HUES6 (cell line): ENCODE data around the gene C4BPB.

Experiments used
- H3K27ac ChIP-seq: 2 replicates; pipeline ENCODE4 v1.7.0; 2013; ENCODE audit warnings: low read depth, mild to moderate bottlenecking, low read length, inconsistent platforms
- H3K27me3 ChIP-seq: 2 replicates; pipeline ENCODE4 v1.6.1; 2013; ENCODE audit warnings: low read length; ENCODE audit not compliant: control insufficient read depth, insufficient read depth
- H3K36me3 ChIP-seq: 2 replicates; pipeline ENCODE4 v1.6.1; 2013; ENCODE audit warnings: low read length; ENCODE audit not compliant: control insufficient read depth, insufficient read depth
- H3K4me1 ChIP-seq: 2 replicates; pipeline ENCODE4 v1.6.1; 2013; ENCODE audit warnings: low read length; ENCODE audit not compliant: control insufficient read depth, insufficient read depth
- H3K4me3 ChIP-seq: 2 replicates; pipeline ENCODE4 v1.5.1; 2013; ENCODE audit warnings: low read depth, low read length
- H3K9ac ChIP-seq: one replicate; pipeline ENCODE4 v1.6.1; 2013; ENCODE audit warnings: mild to moderate bottlenecking, low read length
- H3K9me3 ChIP-seq: 2 replicates; pipeline ENCODE4 v1.6.1; 2013; ENCODE audit warnings: low read depth, low read length; ENCODE audit not compliant: control insufficient read depth, insufficient read depth

C4BPB gene

DNA sequence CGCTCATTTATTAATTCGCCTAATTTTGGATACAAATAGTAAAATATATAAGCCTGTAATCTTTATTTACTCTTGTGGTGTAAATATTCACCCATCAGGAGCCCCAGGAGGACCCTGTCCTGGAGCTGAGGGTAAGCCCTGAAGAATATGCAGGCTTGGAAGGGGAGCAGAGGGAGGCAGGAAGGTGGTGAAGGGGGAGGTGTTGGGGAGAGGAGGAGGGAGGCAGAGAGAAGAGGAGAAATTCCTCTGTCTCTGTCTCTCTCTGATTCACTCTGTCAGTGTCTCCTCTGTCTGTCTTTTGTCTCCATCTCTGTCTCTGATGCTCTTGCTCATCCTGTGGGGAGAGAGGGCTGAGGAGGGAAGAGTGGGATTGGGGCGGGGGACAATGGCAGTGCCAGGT lies 2.8 kb upstream of the C4BPB start:
- H3K27me3 ChIP-seq, result no peaks in the 10 kb centered on the region
- H3K36me3 ChIP-seq, result no peaks in the 10 kb centered on the region
- no peaks in the 10 kb centered on the region for H3K9me3 ChIP-seq
- H3K4me3 ChIP-seq, result no peak overlapping the region
- no peak overlapping the region for H3K27ac ChIP-seq
- peaks cover 6% of the 10 kb centered on the region; the same call in 1 of the 2 replicates for H3K4me1 ChIP-seq
- H3K9ac ChIP-seq, result no peak overlapping the region

DNA sequence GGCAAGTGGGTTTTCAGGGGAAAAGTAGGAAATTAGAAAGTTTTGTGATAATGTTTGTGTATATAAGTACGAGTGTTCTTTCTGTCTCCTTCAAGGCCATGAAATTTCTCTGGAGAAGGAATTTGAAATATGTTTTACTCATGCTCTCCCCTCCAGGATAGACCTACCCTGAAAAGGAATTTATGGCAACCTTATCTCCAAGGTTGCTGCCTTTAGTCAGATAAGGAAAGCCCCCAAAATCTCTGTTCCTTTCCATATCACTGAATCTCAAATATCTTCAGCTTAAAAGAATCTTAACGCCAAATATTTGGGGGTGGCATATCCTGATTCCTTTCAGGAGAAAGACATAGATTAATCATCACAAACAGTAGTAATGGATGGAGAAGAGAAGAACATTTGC lies 499 bp upstream of the C4BPB start:
- Histone ChIP-seq H3K9me3 (no peaks in the 10 kb centered on the region), H3K27ac (no peak overlapping the region), H3K9ac (no peak overlapping the region), H3K36me3 (no peaks in the 10 kb centered on the region), H3K4me3 (no peak overlapping the region), H3K4me1 (peaks cover 6% of the 10 kb centered on the region; the same call in 1 of the 2 replicates), H3K27me3 (no peaks in the 10 kb centered on the region)

DNA sequence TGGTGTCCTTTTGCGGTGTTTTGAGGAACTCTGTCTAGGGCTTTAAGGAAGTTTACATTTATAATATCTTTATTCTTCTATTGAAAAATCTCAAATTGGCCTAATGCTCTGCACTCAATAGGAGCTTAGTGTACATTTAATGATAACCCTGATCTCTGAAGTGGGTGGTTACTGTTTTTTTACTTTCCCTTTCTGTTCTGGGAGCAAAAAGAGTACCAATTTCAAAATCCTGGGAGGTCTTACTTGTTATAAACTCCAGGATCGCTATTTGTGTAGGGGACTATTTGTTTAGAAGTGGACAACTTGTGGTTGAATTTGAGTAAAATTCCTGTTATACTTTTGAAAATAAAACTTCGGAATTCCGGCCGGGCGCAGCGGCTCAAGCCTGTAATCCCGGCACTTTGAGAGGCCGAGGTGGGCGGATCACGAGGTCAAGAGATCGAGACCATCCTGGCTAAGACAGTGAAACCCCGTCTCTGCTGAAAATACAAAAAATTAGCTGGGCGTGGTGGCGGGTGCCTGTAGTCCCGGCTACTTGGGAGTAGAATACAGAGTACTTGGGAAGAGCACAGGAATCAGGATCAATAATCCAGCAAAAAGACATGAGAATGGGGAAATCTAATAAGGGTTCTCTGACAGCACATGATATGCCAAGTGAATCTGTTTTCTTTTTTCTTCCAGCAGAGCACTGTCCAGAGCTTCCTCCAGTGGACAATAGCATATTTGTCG lies 1.1 kb downstream of the C4BPB start:
- no peak overlapping the region for H3K4me3 ChIP-seq
- no peak overlapping the region for H3K9ac ChIP-seq
- H3K9me3 ChIP-seq, result no peaks in the 10 kb centered on the region
- no peaks in the 10 kb centered on the region for H3K36me3 ChIP-seq
- peaks cover 6% of the 10 kb centered on the region; the same call in 1 of the 2 replicates for H3K4me1 ChIP-seq
- H3K27me3 ChIP-seq, result no peaks in the 10 kb centered on the region
- no peak overlapping the region for H3K27ac ChIP-seq

DNA sequence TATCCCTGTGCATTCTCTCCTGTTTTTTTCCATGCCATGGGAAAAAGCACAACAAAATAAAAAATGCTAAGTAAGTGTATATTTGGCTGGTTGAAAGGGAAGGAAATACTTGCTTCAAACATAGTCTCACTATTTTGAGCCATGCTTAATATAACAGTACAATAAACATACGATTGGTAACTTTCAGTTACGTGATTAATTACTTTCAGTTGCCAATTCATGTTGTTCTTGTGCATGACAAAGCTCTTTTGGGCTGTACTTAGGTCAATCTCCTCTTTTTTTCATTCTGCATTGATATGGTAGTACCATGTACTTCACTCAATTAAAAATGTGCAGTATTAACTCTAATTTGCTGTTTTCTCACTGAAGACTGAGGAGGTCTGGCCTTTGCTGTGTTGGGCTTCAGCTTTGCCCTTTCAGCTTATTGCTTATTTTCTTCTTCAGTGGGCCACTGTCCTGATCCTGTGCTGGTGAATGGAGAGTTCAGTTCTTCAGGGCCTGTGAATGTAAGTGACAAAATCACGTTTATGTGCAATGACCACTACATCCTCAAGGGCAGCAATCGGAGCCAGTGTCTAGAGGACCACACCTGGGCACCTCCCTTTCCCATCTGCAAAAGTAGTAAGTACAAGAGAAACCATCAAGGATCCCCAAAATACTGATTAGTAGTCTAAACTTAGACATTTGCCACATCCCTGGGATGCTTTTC lies 2.7 kb downstream of the C4BPB start:
- no peak overlapping the region for H3K27ac ChIP-seq
- H3K9ac ChIP-seq, result no peak overlapping the region
- H3K4me3 ChIP-seq, result no peak overlapping the region

DNA sequence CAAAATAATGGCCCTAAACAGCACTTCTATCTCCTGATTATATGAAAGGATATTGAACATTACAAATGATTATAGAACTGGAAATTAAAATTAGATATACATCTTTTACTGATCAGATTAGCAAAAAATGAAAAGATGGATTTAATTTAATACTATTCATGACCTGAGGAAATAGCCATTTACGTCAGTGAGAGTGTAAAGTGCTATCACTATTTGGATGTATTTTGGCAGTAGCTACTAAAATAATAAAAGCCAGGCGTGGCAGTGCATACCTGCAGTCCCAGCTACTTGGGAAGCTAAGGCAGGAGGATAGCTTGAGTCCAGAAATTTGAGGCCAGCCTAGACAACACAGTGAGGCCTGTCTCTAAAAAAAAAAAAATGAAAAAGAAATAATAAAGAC lies 5.3 kb downstream of the C4BPB start:
- H3K4me1 ChIP-seq, result no peaks in the 10 kb centered on the region; the same call in 1 of the 2 replicates
- no peaks in the 10 kb centered on the region for H3K36me3 ChIP-seq
- H3K9ac ChIP-seq, result no peak overlapping the region
- no peaks in the 10 kb centered on the region for H3K27me3 ChIP-seq
- H3K27ac ChIP-seq, result no peak overlapping the region
- H3K4me3 ChIP-seq, result no peak overlapping the region
- H3K9me3 ChIP-seq, result peaks cover 13% of the 10 kb centered on the region

More for the DNA sequence above, 2.7 kb downstream of the C4BPB start:
- Histone ChIP-seq H3K4me1 (peaks cover 4% of the 10 kb centered on the region; the same call in 1 of the 2 replicates), H3K36me3 (no peaks in the 10 kb centered on the region), H3K27me3 (no peaks in the 10 kb centered on the region), H3K9me3 (no peaks in the 10 kb centered on the region)

DNA sequence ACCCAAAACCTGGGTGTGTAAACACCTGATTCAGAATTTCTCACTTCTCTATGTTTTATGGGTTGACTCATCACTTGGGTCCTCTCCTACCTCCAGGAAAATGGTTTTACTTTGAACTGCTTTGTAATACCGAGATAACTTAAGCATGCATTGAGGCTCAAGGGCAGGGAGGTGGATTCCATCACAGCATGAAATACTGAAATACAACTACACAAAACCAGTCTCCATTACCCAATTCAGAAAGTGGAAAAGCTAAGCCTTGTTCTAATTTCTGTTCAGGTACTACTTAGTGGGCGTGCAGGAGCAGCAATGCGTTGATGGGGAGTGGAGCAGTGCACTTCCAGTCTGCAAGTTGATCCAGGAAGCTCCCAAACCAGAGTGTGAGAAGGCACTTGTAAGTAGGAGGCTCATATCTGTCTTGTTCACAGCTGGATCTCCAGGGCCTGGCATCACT lies 9.2 kb downstream of the C4BPB start:
- Histone ChIP-seq H3K9me3 (peaks cover 17% of the 10 kb centered on the region), H3K27me3 (no peaks in the 10 kb centered on the region), H3K27ac (no peak overlapping the region), H3K4me3 (no peak overlapping the region), H3K4me1 (no peaks in the 10 kb centered on the region), H3K9ac (no peak overlapping the region), H3K36me3 (no peaks in the 10 kb centered on the region)

DNA sequence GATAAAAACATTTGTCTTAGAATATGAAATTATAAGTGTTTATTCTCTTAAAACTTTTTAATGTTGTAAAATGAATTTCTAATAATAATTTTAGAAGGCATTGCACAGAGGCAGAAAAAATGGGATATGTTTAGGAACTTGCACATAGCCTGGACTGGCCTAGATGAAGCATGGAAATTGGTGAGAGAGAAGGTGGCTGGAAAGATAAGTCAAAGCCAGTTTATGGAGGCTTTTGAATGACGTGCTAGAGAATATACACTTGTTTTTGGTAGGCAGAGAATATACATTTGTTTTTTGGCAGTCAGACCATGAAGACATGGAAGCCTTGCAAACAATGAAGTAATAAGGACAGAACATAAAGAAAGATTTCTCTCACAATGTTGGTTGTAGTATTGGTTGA lies 13.1 kb downstream of the C4BPB start:
- H3K27me3 ChIP-seq, result no peaks in the 10 kb centered on the region
- H3K4me3 ChIP-seq, result no peak overlapping the region
- H3K36me3 ChIP-seq, result no peaks in the 10 kb centered on the region
- H3K4me1 ChIP-seq, result no peaks in the 10 kb centered on the region
- no peak overlapping the region for H3K27ac ChIP-seq
- no peak overlapping the region for H3K9ac ChIP-seq
- peaks cover 17% of the 10 kb centered on the region for H3K9me3 ChIP-seq

DNA sequence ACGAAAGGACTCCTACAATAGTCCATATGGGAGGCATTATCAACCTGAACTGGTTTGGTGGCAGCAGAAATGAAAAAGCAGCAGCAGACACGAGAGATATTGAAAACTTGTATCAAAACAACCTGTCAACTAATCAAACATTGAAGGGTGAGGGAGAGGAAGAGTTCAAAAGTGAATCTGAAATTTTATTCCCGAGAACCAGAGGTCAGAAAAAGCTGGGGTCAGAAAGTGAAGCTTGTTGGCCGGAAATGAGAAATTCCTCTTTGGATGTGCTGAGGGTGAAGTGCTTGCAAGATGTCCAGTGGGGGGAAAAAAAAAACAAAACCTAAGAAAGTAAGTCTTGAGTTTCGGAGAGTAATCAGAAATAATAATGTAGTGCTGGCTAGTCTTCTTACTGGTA lies 13.5 kb downstream of the C4BPB start:
- no peaks in the 10 kb centered on the region for H3K27me3 ChIP-seq
- no peaks in the 10 kb centered on the region for H3K4me1 ChIP-seq
- H3K36me3 ChIP-seq, result no peaks in the 10 kb centered on the region
- no peak overlapping the region for H3K4me3 ChIP-seq
- H3K27ac ChIP-seq, result no peak overlapping the region
- peaks cover 17% of the 10 kb centered on the region for H3K9me3 ChIP-seq
- no peak overlapping the region for H3K9ac ChIP-seq

DNA sequence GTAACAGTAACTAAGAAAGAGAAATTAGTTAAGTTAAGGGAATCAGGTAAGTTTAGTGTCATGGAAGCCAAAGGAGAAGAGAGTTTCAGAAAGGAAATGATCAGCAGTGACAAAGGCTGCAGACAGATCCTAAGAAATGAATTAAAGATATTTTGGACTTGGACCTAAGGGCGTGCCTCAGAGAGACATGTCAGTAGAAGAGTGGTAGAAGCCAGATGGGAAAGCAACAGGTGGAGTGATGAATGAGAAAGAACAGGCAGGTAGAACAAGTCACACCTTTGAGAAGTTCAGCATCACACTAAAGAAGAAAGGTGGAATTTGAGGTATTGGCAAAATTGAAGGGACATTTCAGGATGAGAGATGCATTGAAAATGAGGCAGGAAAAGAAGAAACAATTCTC lies 14.0 kb downstream of the C4BPB start:
- no peaks in the 10 kb centered on the region for H3K36me3 ChIP-seq
- peaks cover 15% of the 10 kb centered on the region for H3K9me3 ChIP-seq
- no peaks in the 10 kb centered on the region for H3K27me3 ChIP-seq
- H3K4me3 ChIP-seq, result no peak overlapping the region
- no peak overlapping the region for H3K27ac ChIP-seq
- no peak overlapping the region for H3K9ac ChIP-seq
- H3K4me1 ChIP-seq, result no peaks in the 10 kb centered on the region

DNA sequence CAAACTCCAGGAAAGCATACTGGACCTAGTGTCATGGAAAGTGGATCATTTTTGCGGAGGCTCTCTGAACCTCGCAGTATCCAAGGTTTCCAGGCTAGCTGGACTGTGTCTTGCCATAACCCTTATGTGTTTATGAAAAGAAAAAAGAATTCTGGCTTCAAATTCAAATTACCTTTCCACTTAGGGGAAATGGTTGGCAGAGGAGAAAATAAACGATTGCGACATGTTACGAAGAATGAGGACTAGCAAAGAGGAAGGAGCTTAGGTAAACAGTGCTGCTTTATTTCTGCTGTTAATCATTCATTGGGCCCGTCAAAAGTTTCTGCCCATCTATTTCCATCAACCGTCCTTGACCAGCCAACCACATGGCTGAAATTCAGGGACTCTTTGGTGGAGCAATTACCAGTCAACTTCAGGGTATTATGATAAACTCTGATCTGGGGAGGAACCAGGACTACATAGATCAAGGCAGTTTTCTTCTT lies 15.3 kb downstream of the C4BPB start, which contains the start of gene C4BPA:
Gene C4BPA (plus strand): TSS at position 342 of the 482 bp plus-strand sequence. CDS start 8,793 bp downstream, outside the sequence.
- Histone ChIP-seq H3K9ac (no peak within 1 kb of the TSS), H3K4me1 (no peaks in the 10 kb centered on the region), H3K36me3 (no peaks in the 10 kb centered on the region), H3K27ac (no peak within 1 kb of the TSS), H3K27me3 (no peaks in the 10 kb centered on the region), H3K9me3 (peaks cover 3% of the 10 kb centered on the region), H3K4me3 (no peak within 1 kb of the TSS)

DNA sequence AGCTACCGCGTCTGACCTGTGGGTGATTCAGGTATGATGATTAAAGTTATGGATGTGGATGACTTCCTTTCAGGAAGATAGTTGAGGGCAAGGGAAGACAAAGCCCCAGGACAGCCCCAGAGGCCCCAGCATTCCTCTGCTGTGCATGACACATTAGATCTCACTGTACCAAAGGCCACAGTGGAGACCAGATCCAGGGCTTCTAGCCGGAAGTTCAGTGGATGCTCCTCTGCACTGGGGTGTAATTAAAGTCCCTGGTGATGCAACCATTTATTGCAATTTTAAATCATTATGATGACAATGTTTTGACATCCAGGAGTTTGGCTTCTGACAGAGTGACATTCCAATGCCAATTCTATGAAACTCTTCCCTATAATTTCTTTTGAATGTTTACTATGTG lies 20.3 kb downstream of the C4BPB start:
- Histone ChIP-seq H3K27me3 (no peaks in the 10 kb centered on the region), H3K9ac (no peak overlapping the region), H3K4me3 (no peak overlapping the region), H3K27ac (no peak overlapping the region), H3K4me1 (no peaks in the 10 kb centered on the region), H3K9me3 (no peaks in the 10 kb centered on the region), H3K36me3 (no peaks in the 10 kb centered on the region)
